ENCODE data around the gene CTSH. TPM values are rescaled to one million over a fixed set of nuclear protein-coding genes. Genes with fewer than 3 reads are reported as not detected.

CTSH gene
- total RNA-seq, 4 donors from 2014 or later, result 127 to 375 (median 217) TPM

GRCh38 chr15:78930577-78931388, 14.1 kb downstream of the CTSH start:
- TF ChIP-seq, protein P1, sequence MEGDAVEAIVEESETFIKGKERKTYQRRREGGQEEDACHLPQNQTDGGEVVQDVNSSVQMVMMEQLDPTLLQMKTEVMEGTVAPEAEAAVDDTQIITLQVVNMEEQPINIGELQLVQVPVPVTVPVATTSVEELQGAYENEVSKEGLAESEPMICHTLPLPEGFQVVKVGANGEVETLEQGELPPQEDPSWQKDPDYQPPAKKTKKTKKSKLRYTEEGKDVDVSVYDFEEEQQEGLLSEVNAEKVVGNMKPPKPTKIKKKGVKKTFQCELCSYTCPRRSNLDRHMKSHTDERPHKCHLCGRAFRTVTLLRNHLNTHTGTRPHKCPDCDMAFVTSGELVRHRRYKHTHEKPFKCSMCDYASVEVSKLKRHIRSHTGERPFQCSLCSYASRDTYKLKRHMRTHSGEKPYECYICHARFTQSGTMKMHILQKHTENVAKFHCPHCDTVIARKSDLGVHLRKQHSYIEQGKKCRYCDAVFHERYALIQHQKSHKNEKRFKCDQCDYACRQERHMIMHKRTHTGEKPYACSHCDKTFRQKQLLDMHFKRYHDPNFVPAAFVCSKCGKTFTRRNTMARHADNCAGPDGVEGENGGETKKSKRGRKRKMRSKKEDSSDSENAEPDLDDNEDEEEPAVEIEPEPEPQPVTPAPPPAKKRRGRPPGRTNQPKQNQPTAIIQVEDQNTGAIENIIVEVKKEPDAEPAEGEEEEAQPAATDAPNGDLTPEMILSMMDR (IDR thresholded peaks at IDR 0.05; ENCODE audit: low read depth), result no peak

DNA sequence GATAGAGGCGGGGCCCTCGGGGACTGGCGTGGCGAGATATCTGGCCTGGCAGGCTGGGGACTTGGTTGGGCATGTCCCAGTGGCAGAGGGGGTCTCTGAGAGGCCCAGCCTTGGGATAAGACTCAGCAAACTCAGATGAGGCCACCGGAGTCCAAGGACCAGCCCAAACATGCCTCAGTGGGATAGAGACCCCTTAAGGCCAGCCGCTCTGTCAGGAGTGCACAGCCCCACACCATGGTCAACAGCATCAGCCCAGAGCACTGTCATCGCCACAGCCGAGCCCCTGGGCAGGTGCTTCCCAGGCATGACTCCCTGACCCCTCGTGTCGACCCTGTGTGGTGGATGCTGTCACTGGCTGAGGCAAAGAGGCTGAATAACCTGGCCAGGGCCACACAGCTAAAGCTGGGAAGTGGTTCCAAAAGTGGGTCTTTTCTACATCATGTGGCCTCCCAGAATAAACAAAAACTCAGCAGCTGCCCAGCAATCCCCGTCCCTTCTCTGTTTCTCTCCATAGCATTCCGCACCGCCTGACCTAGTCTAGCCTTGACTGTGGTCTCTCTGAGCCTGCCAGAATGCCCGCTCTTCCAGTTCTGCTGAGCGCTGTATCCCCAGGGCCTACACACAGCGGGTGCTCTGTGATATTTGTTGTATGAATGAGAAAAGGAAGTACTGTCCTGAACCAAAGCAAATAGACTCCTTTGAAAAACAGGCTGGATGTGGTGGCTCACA, 15.1 kb downstream of the CTSH start:
- TF ChIP-seq, protein P1 (IDR thresholded peaks at IDR 0.05; ENCODE audit: low read depth), result no peak

DNA sequence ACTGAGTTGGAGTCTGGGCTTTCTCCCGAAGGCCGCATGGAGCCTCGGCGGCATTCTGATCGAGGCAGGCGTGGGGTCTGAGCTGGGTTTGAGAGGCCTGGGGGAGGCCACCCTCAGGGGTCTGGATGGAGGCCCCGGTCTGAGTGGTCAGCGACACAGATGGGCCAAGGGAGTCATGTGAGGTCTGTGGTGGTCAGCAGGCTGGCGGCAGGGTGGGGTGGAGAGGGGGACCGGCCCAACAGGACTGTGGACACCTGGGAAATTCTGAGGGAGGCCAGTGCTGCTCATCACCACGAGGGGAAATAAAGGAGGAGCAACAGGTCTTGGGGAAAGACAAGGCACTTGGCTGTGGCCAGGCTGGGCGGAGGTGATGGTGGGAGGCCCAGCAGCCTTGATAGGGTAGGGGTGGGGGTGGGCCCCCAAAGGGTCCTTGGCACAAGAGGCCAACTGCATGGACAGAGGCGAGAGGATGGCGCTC, 16.2 kb downstream of the CTSH start:
- TF ChIP-seq, protein P1 (IDR thresholded peaks at IDR 0.05; ENCODE audit: low read depth), result no peak

DNA sequence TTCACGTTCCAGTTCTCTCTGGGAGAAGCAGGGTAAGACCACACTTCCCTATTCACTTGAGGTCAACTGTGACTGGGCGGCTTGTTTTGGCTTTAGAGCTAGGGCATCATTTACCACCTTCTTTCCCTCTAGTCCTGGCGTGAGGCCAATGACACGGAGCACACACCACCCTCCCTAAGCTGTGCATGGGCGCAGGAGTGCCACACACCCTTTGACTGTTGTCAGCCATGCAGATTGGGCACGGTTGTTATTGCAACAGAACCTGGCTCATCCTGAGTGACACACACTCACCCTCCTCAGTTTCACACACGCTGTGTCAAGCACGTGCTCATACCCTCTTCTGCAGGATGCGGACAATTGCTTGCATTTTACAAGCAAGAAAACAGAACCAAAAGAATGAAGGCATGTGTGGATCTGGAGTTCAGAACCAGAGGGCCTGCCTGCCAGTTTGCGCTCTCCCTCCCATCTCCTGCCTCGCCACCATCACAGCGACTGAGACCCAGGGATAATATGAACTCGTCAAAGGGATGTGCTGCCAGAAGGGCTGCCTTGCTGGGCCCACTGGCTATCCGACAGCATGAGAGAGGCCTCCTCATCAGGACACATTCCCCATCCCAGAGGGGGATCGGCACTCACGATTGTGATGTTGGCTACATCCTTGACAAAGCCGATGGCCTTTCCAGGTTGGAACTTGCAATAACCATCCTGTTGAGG, 17.6 kb downstream of the CTSH start:
- TF ChIP-seq, protein P1 (IDR thresholded peaks at IDR 0.05; ENCODE audit: low read depth), result no peak

DNA sequence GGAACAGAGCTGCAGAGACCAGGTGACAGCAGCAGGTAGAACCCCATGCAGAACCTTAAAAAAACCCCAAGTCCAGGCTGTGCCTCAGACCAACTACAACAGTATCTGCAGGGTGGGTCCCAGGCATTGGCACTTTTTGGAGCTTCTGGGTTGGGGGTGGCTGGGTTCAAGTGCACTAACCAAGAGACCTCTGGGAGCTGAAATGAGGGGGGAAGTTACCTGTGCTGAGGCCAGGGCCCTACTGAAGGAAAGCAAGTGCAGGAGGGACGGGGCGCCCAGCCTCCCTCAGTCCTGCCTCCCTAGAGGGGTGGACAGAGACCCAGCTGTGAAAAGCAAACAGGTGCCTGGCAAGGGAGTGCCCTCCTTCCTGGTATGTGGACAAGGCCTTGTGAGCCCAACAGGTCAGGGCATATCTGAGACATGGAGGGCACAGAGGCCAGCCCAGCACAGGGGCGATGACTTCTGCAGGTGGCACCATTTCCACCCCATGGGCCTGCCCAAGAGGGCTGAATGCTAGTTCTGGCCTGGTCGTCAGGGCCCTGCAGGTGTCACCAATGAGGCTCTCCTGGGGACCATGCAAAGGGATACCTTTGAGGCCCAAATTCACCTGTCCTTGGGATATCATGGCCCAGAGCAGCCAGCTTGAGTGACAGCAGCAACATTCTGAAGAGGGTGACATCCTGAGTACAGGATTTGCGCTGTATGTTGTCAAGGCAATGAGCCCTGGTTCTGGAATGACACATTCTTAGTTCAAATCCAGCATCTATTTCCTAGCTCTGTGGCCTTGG, 18.7 kb downstream of the CTSH start:
- TF ChIP-seq, protein P1 (IDR thresholded peaks at IDR 0.05; ENCODE audit: low read depth), result no peak

DNA sequence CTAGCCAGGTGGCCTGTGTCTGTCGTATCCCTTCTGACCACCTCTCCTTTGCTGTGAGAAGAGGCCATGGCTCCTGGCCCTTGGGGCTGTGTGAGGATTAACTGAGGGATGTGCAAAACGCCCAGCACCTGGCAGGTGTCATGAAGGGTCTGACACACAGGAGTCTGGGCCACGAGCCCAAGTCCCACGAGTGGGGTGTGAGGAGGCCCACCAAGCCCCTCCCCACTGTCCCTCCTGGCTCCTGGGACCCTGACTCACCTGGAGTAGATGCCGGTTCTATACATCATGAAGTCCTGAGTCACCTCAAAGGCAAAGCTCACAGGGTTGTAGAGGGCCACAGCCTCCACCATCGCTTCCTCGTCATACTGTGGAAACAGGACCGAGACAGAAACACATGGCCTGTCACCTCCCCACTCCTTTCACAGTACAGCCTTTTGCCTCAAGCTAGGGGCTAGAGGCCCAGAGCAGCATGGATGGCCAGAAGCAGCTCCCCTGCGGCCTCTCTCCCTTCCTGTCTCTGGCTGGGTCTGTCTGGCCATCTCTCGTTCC, 19.7 kb downstream of the CTSH start:
- TF ChIP-seq, protein P1 (IDR thresholded peaks at IDR 0.05; ENCODE audit: low read depth), result no peak
